ENCODE measurements around the gene IL26.

DNA sequence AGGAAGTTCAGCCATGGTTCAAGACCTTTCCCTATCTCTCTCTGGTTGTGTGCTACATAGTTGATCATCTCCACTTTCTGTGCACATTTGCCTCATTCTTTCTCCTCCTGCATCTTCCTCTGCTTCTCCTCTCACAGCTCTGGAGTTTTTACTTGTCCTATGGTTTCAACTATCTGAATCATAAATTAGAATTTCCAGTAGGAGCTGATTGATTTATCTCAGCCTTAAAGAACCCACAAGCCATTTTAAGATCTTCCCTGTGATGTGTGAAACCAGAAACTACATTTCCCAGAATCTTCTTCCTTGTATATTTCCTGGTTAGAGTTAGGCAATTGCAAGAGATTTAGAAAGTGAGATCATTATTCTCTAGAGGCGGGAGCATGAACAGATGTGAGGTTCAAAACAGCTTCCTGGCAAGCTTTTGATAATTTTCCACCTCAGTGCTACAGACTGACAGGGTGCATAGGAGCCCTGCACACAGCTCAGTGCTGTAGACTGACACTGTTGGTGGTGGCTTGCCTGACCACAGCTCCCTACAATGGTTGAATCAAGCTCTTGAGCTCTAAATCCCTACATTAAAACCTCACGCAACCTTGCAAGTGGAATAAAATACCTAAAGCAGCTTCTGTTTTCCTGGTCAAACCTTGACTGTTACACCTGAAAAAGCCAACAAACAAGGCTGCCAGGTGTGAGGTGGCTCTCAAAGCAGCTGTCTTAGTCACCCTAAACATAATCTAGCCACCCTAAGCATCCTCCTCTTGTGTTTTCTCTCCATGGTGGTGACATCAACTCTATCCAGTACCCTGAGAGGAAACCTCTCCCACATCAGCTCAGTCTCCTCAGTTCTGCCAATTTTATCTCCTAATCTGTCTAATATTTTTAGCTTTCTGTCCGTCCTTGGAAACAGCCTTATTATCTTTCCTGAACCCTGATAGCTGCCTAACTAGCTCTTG is 44.5 kb downstream of the IL26 start:
- TF ChIP-seq CTCF (conservative IDR thresholded peaks at IDR 0.05; ENCODE audit: low read depth, low read length) (no peak), EZH2phosphoT487 (IDR thresholded peaks at IDR 0.05; ENCODE audit: borderline replicate concordance, low read length) (no peak), EZH2 (IDR thresholded peaks at IDR 0.05; ENCODE audit: low read length, unreplicated experiment) (no peak)
